SH-SY5Y (cell line): Measurements from ENCODE around the gene CMSS1.

Experiments used
- GATA2 ChIP-seq: IDR thresholded peaks from 2 replicates; pipeline ENCODE4 v1.6.1; 2011; ENCODE audit warnings: mild to moderate bottlenecking, low read depth, low read length
- GATA3 ChIP-seq: IDR thresholded peaks from 2 replicates; pipeline ENCODE4 v1.6.1; 2011; ENCODE audit warnings: low read depth, mild to moderate bottlenecking, low read length, moderate library complexity

DNA sequence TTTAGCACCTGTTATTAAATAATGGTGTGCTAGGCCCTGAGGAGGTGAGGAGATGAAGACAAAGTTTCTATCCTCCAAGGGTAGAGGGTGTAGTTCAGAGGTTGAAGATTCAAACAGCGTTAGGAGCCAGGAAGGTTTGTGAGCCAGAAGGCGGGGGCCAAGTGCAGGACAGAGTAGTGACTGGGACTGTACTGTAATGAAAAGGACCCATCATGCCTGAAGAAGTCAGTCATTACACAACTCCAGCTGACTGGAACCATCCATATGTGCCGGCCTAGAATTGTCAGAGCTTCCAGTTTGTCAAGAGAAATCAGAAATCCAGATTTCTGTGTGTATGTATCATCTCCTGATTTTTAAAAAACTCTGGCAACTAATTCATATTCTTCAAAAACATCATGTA is 241.8 kb downstream of the CMSS1 start:
- TF ChIP-seq GATA2 = no peak
- no peak for TF ChIP-seq GATA3
